Activated T-cell treated with anti-CD3 and anti-CD28 coated beads, Interleukin-2, amount 50 U/mL, for 24 hours (primary cell): Measurements from ENCODE around the gene IQGAP1.
"Not testable (repeated sequence)": the region's sequence is repeated elsewhere in the genome, so short reads cannot be mapped to it uniquely, and the experiment has no call there.

Source experiments
- DNase-seq: peaks from one replicate; pipeline ENCODE4 v3.0.0-alpha.2; 2020
- H3K27ac Mint-ChIP-seq: 2 replicates; pipeline ENCODE4 v1.8.0; 2020; ENCODE audit warnings: mild to moderate bottlenecking, mixed read lengths
- H3K27me3 Mint-ChIP-seq: 2 replicates; pipeline ENCODE4 v1.8.0; 2020; ENCODE audit warnings: mixed read lengths
- H3K36me3 Mint-ChIP-seq: 2 replicates; pipeline ENCODE4 v1.8.0; 2020; ENCODE audit warnings: low read depth, mixed read lengths
- H3K4me1 Mint-ChIP-seq: 2 replicates; pipeline ENCODE4 v1.8.0; 2020; ENCODE audit warnings: low read depth, mixed read lengths
- H3K4me3 Mint-ChIP-seq: 2 replicates; pipeline ENCODE4 v1.8.0; 2020; ENCODE audit warnings: mild to moderate bottlenecking, moderate library complexity, mixed read lengths
- H3K9me3 Mint-ChIP-seq: 2 replicates; pipeline ENCODE4 v1.8.0; 2020; ENCODE audit warnings: mixed read lengths

Gene IQGAP1

DNA sequence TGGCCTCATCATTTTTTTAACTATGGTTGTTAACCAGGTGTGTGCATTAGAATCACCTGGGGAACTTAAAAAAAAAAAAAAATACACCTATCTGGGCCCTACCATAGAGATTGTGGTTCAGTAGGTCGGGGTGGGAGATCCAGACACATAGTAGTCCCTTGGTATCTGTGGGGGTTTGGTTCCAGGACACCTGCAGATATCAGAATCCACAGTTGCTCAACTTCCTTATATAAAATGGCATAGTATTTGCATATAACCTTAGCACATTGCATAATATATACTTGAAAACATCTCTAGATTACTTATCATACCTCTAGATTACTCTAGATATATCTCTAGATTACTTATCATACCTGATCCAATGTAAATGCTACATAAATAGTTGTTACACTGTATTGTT is 5.0 kb downstream of the IQGAP1 start:
- H3K36me3 Mint-ChIP-seq = peaks cover 74% of the 10 kb centered on the region
- H3K4me1 Mint-ChIP-seq = peaks cover 75% of the 10 kb centered on the region
- H3K27me3 Mint-ChIP-seq = no peaks in the 10 kb centered on the region
- no peak for DNase-seq
- no peaks in the 10 kb centered on the region for H3K9me3 Mint-ChIP-seq
- no peak overlapping the region for H3K4me3 Mint-ChIP-seq
- no peak overlapping the region for H3K27ac Mint-ChIP-seq

DNA sequence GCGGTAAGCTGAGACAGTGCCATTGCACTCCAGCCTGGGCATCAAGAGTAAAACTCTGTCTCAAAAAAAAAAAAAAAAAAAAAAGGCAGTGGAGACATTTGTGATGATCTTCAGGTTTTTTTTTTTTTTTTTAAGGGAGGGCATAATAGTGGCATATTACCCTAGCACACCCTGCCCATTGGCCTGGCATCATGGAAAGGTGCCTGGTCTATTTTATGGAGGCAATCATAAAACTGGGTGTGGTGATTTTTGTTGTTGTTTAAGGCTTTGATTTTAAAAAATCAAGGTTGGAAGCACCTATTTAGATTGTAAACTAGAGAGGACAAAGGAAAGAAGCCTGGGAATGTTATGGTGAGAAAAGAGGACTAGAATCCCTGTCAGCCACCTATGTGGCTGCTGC is 6.0 kb downstream of the IQGAP1 start:
- Mint-ChIP-seq H3K9me3 (no peaks in the 10 kb centered on the region), H3K27me3 (no peaks in the 10 kb centered on the region), H3K4me1 (peaks cover 75% of the 10 kb centered on the region), H3K36me3 (peaks cover 70% of the 10 kb centered on the region), H3K4me3 (no peak overlapping the region), H3K27ac (peak overlapping the region; percentile 19)
- DNase-seq = no peak

DNA sequence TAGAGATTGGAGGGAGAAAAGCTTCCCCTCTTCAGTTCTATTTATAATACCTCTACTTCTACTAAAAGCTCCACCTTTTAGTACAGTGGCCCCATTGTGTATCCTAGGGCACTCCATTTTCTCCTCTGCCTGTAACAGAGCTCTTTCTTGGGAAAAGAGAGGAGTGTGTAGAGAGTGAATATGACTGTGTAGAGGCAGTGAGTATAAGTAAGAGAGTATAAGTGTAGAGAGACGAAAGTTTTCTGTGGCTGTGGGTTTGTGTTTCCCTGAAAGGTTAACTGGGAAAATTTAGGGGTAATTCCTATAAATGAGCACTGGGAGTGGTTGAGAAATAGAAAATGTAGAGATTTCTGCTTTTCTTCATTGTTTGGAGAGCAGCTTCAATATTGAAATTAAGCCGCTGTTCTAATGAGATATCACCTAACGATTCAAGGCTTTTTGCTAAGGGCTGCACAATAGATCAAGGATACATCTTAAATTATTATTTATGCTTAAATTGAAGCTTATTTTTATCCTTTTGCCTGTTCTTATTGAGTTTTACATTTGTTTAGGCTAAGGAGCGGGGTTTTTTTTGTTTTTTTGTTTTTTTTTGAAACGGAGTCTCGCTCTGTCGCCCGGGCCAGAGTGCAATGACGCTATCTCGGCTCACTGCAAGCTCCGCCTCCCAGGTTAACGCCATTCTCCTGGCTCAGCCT is 6.9 kb downstream of the IQGAP1 start:
- no peak overlapping the region for H3K4me3 Mint-ChIP-seq
- peaks cover 68% of the 10 kb centered on the region for H3K36me3 Mint-ChIP-seq
- no peak for DNase-seq
- no peaks in the 10 kb centered on the region for H3K27me3 Mint-ChIP-seq
- no peaks in the 10 kb centered on the region for H3K9me3 Mint-ChIP-seq
- H3K27ac Mint-ChIP-seq = peak overlapping the region; percentile 1
- peaks cover 74% of the 10 kb centered on the region for H3K4me1 Mint-ChIP-seq

DNA sequence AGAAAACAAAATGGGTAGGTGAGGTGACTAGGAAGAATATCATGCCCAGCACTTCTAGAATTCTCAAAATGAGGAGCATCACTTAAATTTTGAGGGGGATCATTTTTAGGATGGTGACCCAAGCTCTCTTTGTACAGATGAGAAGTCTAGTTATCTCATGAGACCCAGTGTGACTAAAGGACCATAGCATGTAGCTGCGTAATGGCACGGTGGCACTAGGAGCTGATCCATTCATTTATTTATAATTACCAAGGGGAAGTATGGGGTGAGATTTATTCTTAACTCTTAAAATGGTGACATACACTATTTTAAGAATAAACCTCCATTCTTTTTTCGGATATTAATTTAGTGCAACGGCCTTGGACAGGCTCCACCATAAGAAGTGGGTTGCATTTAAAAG is 8.3 kb downstream of the IQGAP1 start:
- Mint-ChIP-seq H3K27me3 (no peaks in the 10 kb centered on the region), H3K4me1 (peaks cover 74% of the 10 kb centered on the region), H3K36me3 (peaks cover 56% of the 10 kb centered on the region), H3K27ac (peak overlapping the region; percentile 42), H3K4me3 (no peak overlapping the region), H3K9me3 (no peaks in the 10 kb centered on the region)
- no peak for DNase-seq

DNA sequence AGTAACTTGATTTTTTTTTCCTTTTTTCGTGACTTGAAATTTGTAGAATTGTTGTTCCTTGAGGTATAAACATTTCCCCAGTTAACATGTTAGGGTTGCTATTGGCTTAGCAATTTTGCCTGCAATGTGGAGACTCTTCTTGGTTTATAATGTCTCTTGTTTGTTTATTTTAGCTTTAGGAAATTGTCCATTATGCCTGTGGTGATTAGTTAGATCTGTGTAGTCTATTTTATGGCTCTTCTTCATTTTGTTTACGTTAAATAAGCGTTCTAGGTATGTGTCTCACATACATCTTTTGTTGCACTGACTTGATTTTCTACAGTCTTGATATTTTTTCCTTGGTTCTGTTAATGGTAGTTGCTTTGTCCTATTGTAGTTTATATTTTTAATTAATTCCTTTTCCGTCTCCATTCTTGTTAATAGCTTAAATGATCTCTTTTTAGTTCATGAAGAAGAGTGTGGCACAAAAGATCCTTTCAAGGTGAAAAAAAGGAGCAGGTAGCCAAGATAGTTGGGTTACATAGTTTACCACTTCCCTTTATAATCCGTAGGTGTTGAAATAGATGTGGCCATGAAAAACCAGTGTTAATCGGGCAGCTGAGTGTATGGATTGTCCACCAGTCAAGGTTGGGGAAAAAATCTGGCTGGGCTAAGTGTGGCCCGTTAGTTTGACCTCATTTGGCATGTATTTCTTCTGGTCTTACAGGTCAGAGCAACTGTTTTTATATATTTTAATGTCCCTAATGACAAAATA is 12.1 kb downstream of the IQGAP1 start:
- Mint-ChIP-seq H3K9me3 (no peaks in the 10 kb centered on the region), H3K4me3 (peak overlapping the region; percentile 73), H3K36me3 (peaks cover 35% of the 10 kb centered on the region)

DNA sequence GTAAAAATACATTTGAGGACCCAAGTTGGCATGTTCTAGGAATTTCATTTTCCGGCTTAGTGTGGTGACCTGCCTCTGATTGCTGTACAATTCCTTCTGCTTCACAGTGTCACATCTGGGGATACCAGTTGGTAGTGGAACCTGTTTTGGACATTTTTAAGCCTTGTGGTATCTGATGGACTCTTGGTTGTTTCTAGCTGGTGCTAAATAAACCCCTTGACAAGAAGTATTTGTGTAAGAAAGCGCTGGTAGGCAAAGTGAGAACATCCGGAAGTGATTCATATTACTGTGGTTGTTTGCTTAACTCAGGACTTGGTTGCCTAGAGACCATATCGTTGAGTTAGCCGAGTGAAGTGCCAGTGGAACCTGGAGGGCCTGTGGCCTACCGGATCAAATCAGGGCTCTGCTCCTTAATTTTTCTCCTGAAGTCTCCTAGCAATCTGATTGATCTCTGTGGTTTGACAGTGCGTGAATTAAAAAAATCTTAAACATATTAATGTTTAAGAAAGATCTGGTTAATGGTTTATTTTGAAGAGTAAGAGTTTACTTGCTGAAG is 12.8 kb downstream of the IQGAP1 start:
- Mint-ChIP-seq H3K4me1 (peaks cover 78% of the 10 kb centered on the region), H3K36me3 (peaks cover 32% of the 10 kb centered on the region), H3K4me3 (peak overlapping the region; percentile 73), H3K9me3 (no peaks in the 10 kb centered on the region), H3K27me3 (no peaks in the 10 kb centered on the region), H3K27ac (peak overlapping the region; percentile 97)
- DNase-seq = no peak

More for the DNA sequence above, 12.1 kb downstream of the IQGAP1 start:
- Mint-ChIP-seq H3K27me3 (no peaks in the 10 kb centered on the region), H3K27ac (peak overlapping the region; percentile 97), H3K4me1 (peaks cover 77% of the 10 kb centered on the region)
- DNase-seq = no peak

DNA sequence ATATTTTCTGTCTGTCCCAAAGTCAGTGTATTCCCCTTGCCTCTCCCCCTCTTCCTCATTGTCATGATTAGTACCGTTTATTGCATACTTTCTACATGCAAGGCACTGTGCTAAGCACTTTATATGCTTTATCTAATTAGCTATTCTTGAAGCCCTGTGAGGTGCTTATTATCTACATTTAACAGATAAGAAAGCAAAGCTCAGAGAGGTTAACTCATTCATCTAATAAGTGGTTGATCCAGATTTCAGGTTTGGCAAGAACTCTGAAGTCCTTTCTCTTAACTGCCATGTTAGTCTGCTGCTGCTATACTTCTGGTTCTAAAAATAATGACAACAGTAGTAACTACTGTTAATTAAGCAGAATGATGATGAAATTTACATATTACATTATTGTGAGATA is 13.5 kb downstream of the IQGAP1 start:
- H3K27me3 Mint-ChIP-seq = no peaks in the 10 kb centered on the region
- H3K36me3 Mint-ChIP-seq = peaks cover 27% of the 10 kb centered on the region
- peak overlapping the region; percentile 73 for H3K4me3 Mint-ChIP-seq
- peak overlapping the region; percentile 97 for H3K27ac Mint-ChIP-seq
- H3K4me1 Mint-ChIP-seq = peaks cover 79% of the 10 kb centered on the region
- no peak for DNase-seq
- no peaks in the 10 kb centered on the region for H3K9me3 Mint-ChIP-seq

DNA sequence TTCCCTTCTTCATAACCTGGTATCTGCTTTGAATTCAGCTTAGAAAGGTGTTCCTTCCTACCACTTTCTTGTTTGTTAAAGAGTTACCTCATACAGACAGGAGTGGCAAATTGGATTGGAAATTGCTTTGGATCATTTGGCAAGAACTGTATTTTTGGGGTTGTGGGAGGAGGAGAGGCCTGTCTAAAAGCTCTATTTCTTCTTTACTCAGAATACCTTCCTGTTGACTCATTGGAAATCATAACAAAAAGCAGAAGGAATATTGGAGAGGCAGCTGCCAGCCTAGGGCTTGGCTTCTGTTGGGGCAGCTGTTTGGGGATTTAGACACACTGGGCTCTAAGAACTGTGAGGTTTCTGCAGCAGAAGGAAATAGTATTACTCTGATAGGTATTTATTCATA is 14.2 kb downstream of the IQGAP1 start:
- peaks cover 26% of the 10 kb centered on the region for H3K36me3 Mint-ChIP-seq
- H3K4me1 Mint-ChIP-seq = peaks cover 80% of the 10 kb centered on the region
- H3K4me3 Mint-ChIP-seq = peak overlapping the region; percentile 37

DNA sequence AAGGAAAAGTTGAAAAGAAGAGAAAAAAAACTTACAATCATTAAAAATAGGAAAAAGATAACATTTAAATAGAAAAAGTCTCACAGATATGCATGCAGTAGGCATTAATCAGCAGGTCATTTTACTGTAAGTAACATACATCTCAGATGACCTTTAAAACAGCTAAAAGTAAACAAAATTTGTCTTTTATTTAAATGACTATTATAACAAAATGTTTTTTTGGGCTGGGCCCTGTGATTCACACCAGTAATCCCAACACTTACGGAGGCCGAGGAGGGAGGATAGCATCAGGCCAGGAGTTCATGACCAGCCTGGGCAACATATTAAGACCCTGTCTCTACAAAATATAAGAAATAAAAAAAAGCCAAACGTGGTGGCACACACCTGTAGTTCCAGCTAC is 14.7 kb downstream of the IQGAP1 start:
- no peaks in the 10 kb centered on the region for H3K9me3 Mint-ChIP-seq
- no peak overlapping the region for H3K4me3 Mint-ChIP-seq
- no peaks in the 10 kb centered on the region for H3K27me3 Mint-ChIP-seq
- peak overlapping the region; percentile 97 for H3K27ac Mint-ChIP-seq
- peaks cover 25% of the 10 kb centered on the region for H3K36me3 Mint-ChIP-seq
- no peak for DNase-seq
- H3K4me1 Mint-ChIP-seq = peaks cover 83% of the 10 kb centered on the region

More for the DNA sequence above, 14.2 kb downstream of the IQGAP1 start:
- Mint-ChIP-seq H3K27me3 (no peaks in the 10 kb centered on the region), H3K27ac (peak overlapping the region; percentile 97), H3K9me3 (no peaks in the 10 kb centered on the region)
- DNase-seq = no peak

DNA sequence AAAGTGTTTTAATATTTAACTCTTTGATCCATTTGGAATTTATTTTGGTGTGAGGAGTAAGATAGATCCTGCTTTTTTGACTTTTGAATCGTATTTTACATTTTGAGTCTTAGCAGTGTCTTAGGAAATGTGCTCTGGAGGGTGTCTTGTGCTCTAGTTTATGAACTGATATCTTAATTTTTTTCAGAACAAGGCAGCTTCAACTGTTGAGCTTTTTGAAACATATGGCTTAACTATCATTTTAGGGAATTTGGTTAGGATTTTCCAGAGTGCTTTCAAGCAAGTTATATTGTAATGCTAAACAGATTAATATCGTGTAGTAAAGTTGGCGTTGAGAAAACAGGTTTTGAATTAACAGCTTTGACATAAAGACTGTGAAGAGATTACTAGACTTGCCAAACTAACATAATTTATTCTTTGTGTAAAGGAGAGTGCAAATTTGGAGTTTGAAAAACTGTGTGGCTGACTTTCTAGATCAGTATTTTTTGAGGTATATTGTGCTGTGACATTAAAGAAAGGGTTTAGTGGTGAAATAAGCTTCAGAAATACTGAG is 17.1 kb downstream of the IQGAP1 start:
- H3K4me1 Mint-ChIP-seq = peaks cover 89% of the 10 kb centered on the region
- H3K27me3 Mint-ChIP-seq = no peaks in the 10 kb centered on the region
- H3K27ac Mint-ChIP-seq = no peak overlapping the region
- H3K9me3 Mint-ChIP-seq = peaks cover 3% of the 10 kb centered on the region
- peaks cover 33% of the 10 kb centered on the region for H3K36me3 Mint-ChIP-seq
- H3K4me3 Mint-ChIP-seq = no peak overlapping the region
- no peak for DNase-seq

DNA sequence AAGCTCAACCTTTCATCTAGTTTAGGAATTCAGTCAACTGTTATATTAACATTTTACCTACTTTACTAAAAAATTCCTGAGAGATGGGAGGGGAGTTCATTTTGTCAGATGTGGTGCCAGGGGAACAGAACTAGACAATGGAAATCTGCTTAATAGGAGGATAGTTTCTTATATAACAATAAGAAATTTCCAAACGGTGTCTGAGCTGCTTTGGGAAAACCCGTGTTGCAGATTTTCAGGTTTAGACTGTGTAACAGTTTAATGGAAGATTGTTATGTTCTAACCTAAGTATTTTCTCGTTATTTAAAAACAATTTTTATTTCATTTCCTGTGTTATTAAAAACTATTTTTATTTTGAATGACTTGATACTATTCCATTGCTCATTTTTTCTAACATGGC is 19.3 kb downstream of the IQGAP1 start:
- Mint-ChIP-seq H3K4me1 (peaks cover 84% of the 10 kb centered on the region), H3K27ac (peak overlapping the region; percentile 73), H3K9me3 (peaks cover 3% of the 10 kb centered on the region), H3K4me3 (peak overlapping the region; percentile 19), H3K27me3 (no peaks in the 10 kb centered on the region), H3K36me3 (peaks cover 35% of the 10 kb centered on the region)
- DNase-seq = no peak

DNA sequence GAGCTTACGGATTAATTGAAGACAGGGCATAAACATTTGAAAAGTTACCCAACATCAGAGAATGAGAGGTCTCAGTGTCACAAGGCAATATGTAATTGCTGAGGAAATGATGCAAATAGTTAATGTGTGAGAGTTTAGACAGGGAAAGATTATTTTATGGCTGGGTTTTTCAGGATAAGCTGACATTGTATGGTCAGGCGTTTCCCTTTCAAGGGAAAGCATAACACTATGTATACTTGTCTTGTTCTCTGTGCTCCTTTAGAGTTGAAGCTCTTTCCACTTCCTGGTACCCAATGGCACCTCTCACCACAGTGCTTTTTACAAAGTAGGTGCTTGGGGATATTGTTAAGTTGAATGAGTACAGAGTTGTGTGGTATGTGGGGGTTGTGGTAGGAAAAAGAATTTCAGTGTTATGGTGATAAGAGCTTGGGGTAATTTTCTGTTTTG is 19.9 kb downstream of the IQGAP1 start:
- peaks cover 33% of the 10 kb centered on the region for H3K36me3 Mint-ChIP-seq
- peak overlapping the region; percentile 19 for H3K4me3 Mint-ChIP-seq
- peaks cover 3% of the 10 kb centered on the region for H3K9me3 Mint-ChIP-seq
- H3K27ac Mint-ChIP-seq = peak overlapping the region; percentile 73
- DNase-seq = no peak
- peaks cover 85% of the 10 kb centered on the region for H3K4me1 Mint-ChIP-seq
- no peaks in the 10 kb centered on the region for H3K27me3 Mint-ChIP-seq

DNA sequence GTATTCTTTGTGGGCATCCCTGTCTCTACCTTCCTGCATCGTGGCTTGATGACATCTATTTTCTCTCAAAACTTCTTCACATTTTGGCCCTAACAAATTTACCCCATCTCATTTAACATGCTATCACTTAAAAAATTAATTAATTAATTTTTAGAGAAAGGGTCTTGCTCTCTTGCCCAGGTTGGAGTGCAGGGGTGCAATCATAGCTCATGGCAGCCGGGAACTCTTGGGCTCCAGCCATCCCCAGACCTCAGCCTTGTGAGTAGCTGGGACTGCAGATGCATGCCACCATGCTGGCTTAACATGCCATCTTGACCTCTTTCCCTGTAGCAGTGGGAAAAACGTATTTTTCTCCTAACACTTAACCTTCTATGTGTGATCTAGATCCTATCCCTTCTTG is 20.6 kb downstream of the IQGAP1 start:
- DNase-seq = no peak
- peaks cover 86% of the 10 kb centered on the region for H3K4me1 Mint-ChIP-seq
- peaks cover 33% of the 10 kb centered on the region for H3K36me3 Mint-ChIP-seq
- H3K27me3 Mint-ChIP-seq = no peaks in the 10 kb centered on the region
- peak overlapping the region; percentile 73 for H3K27ac Mint-ChIP-seq
- H3K9me3 Mint-ChIP-seq = peaks cover 3% of the 10 kb centered on the region
- H3K4me3 Mint-ChIP-seq = no peak overlapping the region

DNA sequence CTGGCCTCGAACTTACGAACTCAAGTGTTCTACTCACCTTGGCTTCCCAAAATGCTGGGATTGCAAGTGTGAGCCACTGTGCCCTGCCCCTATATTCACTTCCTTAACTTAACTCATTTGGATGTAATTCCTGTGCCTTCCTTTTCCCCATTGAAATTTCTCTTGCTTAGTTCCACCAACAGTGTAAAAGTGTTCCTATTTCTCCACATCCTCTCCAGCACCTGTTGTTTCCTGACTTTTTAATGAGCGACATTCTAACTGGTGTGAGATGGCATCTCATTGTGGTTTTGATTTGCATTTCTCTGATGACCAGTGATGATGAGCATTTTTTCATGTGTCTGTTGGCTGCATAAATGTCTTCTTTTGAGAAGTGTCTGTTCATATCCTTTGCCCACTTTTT is 21.5 kb downstream of the IQGAP1 start:
- not testable (repeated sequence) for H3K27me3 Mint-ChIP-seq, H3K9me3 Mint-ChIP-seq, DNase-seq, H3K27ac Mint-ChIP-seq, H3K4me3 Mint-ChIP-seq
- H3K36me3 Mint-ChIP-seq = peaks cover 27% of the 10 kb centered on the region
- H3K4me1 Mint-ChIP-seq = peaks cover 85% of the 10 kb centered on the region

DNA sequence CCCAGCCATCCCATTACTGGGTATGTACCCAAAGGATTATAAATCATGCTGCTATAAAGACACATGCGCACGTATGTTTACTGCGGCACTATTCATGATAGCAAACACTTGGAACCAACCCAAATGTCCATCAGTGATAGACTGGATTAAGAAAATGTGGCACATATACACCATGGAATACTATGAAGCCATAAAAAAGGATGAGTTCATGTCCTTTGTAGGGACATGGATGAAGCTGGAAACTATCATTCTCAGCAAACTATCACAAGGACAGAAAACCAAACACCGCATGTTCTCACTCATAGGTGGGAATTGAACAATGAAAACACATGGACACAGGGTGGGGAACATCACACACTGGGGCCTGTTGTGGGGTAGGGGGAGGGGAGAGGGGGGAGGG is 22.3 kb downstream of the IQGAP1 start:
- H3K9me3 Mint-ChIP-seq, H3K27ac Mint-ChIP-seq, H3K4me3 Mint-ChIP-seq, H3K27me3 Mint-ChIP-seq, DNase-seq: not testable (repeated sequence)
- Mint-ChIP-seq H3K4me1 (peaks cover 83% of the 10 kb centered on the region), H3K36me3 (peaks cover 27% of the 10 kb centered on the region)
